ENCODE data around the gene MVP.
"Not testable (repeated sequence)": the region's sequence is repeated elsewhere in the genome, so short reads cannot be mapped to it uniquely, and the experiment has no call there.

The MVP gene

GRCh38 chr16:29820271-29820701 is at the start of gene MVP:
Gene MVP (plus strand): TSS chr16:29820462. CDS start chr16:29830550, 10,088 bp downstream.
- no peak for DNase-seq (ENCODE audit: low read depth in 1 of 2, low spot score in 1 of 2)

DNA sequence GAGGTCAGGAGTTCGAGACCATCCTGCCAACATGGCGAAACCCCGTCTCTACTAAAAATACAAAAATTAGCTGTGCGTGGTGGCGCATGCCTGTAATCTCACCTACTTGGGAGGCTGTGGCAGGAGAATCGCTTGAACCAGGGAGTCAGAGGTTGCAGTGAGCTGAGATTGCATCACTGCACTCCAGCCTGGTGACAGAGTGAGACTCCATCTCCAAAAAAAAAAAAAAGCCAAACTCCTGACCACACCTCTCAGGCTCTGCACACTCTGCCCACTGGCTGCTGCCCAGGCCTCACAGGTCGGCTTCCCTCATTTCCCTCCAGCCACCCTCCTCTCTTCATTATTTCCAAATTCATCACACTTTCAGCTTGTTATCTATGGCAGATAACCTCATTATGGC is 47.9 kb upstream of the MVP start:
- DNase-seq (ENCODE audit: low read depth in 1 of 2, low spot score in 1 of 2) = not testable (repeated sequence)

- DNase-seq (ENCODE audit: low read depth in 1 of 2, low spot score in 1 of 2) = no peak
Measured at GRCh38 chr16:29774730-29775129, 45.5 kb upstream of the MVP start.

GRCh38 chr16:29775742-29776408 is 44.4 kb upstream of the MVP start:
- DNase-seq (ENCODE audit: low read depth in 1 of 2, low spot score in 1 of 2) = no peak

DNA sequence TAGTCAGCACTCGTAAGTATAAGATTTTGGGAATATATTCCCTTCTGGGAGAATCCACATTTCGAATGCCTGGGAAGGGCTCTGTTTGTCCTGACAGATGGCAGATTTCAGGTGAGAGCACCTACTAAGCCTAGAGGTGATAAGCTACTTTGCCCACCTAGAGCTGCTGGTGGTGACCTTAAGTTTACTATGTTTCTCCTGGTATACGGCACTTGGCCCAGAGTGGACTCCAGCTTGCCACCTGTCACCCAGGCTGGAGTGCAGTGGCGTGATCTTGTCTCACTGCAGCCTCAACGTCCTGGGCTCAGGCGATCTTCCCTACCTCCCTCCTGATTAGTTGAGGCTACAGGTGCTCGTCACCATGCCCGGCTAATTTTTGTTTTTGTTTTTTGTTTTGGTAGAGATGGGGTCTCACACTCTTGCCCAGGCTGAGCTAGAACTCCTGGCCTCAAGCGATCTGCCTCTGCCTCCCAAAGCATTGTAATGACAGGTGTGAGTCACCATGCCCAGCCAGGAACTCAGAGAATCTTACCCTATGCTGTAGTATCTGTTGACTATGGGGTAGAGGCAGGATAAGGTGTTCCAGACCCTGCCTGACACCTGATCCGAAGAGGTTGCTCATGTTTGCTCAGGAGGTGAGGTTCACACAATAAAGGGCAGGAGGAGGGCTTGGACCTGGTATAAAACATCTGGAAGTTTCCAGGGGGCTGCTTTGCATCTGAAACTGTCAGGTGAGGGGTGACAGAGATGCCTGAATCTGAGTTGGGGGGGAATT is 42.5 kb upstream of the MVP start, which contains the start of gene ZG16:
Gene ZG16, plus strand, starts transcription at position 681 of the 775 bp plus-strand sequence. CDS start 1,011 bp downstream, outside the sequence.
- DNase-seq (ENCODE audit: low read depth in 1 of 2, low spot score in 1 of 2) = no peak

DNA sequence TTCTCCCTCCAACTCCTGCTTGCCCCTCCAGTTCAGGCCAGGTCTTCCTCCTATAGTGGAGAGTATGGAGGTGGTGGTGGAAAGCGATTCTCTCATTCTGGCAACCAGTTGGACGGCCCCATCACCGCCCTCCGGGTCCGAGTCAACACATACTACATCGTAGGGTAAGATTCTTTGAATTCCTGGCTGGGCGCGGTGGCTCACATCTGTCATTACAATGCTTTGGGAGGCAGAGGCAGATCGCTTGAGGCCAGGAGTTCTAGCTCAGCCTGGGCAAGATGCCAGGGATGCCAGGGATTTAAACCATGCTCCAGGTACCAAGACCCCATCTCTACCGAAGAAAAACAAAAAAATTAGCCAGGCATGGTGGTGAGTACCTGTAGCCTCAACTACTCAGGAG is 40.8 kb upstream of the MVP start:
- DNase-seq (ENCODE audit: low read depth in 1 of 2, low spot score in 1 of 2) = no peak

DNA sequence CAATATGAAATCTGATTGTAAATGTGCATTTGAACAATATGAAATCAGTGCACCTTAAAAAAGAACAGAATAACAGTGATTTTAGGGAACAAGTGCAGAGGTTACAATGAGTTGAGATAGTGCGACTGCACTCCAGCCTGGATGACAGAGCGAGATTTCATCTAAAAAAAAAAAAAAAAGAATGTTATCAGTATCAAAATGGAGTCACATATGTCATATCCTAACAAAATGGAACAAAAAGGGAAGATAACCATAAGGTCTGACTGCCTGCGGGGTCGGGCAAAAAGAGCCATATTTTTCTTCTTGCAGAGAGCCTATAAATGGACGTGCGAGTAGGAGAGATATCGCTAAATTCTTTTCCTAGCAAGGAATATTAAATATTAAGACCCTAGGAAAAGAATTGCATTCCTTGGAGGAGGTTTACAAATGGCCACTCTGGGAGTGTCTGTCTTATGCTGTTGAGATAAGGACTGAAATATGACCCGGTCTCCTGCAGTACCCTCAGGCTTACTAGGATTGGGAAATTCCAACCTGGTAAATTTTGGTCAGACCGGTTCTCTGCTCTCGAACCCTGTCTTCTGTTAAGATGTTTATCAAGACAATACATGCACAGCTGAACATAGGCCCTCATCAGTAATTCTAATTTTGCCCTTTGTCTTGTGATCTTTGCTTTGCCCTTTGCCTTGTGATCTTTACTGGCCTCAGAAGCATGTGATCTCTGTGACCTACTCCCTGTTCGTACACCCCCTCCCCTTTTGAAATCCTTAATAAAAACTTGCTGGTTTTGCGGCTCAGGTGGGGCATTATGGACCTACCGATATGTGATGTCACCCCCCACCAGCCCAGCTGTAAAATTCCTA is 36.9 kb upstream of the MVP start:
- not testable (repeated sequence) for DNase-seq (ENCODE audit: low read depth in 1 of 2, low spot score in 1 of 2)

GRCh38 chr16:29784157-29784556 is 36.1 kb upstream of the MVP start:
- peak in 1 of 2 donors; percentile 18 for DNase-seq (ENCODE audit: low read depth in 1 of 2, low spot score in 1 of 2)

GRCh38 chr16:29784901-29785500 is 35.3 kb upstream of the MVP start:
- DNase-seq (ENCODE audit: low read depth in 1 of 2, low spot score in 1 of 2) = peak; percentile 57 to 64

- DNase-seq (ENCODE audit: low read depth in 1 of 2, low spot score in 1 of 2) = not testable (repeated sequence)
Measured at GRCh38 chr16:29787155-29787554, 33.1 kb upstream of the MVP start.

GRCh38 chr16:29789775-29790182 is 30.5 kb upstream of the MVP start:
- no peak for DNase-seq (ENCODE audit: low read depth in 1 of 2, low spot score in 1 of 2)

DNA sequence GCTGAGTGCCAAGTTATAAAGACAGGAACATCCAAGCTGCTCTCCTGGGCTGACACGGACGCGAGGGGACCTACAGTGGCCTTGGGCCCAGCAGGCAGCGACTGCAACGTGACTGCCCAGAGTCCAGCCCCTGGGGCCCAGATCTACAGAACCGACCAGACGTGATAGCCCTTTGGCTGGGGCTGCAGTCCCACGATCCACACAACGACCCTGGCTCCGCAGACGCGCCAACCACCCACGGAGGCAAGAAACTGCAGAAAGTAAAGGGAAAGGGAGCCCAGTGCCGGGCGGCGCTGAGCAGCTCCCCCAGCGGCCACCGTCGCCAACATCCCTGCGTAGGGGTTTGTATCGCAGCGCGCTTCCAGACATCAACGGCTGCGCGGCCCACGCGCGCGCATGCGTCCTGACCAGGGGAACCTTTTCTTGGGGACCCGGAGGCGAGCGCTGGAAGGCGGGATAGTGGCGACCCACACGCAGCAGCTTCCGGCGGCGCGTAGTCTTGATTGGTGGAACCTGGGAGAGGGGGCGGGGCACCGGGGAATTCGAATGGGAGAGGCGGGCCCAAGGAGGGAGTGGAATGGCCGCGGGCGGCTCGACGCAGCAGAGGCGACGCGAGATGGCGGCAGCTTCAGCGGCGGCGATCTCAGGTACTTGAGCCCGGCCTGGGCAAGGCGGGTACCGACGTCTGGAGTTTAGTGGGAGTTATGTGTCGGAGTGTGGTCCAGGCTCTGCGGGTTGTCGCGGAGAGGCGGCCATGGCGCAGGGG is 29.9 kb upstream of the MVP start, which contains the start of gene KIF22:
Gene KIF22, plus strand, starts transcription at position 569 of the 766 bp plus-strand sequence. Its CDS starts 9 bp downstream, at position 578.
- peak; percentile 99 to 100 for DNase-seq (ENCODE audit: low read depth in 1 of 2, low spot score in 1 of 2)

DNA sequence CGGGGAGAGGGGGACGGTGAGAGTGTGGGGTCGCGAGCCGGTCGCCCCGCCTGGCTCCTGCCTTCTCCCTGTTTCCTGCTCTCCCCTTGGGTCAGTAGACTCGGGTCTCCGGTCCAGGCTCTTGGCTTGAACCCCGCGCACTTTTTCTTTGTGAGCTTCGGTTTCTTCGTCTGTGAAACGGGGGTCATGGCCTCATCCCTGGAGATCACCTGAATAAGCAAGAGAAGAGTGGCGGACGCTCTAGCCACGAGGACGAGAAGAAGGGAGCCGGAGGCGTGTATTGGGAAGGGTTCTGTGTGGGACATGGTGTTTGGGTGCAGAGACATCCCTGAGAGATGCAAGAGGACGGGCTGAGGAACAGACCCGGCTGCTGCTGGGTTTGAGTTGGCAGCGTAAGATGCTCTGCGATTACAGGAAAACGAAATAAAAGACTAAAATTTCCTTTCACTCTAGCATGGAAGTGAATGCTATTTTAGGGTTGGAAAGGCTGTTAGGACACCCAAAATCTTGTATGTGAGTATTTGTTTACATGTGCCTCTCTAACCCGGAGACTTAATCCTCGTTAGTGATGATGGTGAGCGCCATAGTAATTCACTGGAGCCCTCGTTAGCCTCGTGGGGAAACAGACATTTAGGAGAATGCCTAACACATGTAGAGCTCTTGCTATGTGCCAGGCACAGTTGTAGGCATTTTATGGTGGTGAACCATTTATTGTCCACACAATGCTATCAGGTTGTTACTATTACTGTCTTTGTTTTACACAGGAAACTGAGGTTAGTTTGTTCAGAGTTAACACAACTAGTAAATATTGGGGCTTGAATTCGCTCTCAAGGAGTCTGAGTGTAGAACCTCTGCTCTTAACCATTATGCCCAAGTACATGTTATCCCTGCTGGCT is 29.1 kb upstream of the MVP start:
- no peak for DNase-seq (ENCODE audit: low read depth in 1 of 2, low spot score in 1 of 2)

- DNase-seq (ENCODE audit: low read depth in 1 of 2, low spot score in 1 of 2) = no peak
Measured at GRCh38 chr16:29791845-29792807, 28.1 kb upstream of the MVP start.

DNA sequence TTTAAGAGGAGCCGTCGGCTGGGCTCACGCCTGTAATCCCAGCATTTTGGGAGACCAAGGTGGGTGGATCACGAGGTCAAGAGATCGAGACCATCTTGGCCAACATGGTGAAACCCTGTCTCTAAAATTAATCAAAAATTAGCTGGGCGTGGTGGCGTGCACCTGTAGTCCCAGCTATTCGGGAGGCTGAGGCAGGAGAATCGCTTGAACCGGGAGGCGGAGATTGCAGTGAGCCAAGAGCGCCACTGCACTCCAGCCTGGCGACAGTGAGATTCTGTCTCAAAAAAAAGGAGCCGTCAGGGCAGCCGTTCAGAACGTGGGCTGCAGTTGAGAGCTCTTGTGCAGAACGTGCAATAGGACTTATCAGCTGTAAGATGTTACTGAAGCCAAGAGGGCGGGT is 27.1 kb upstream of the MVP start:
- DNase-seq (ENCODE audit: low read depth in 1 of 2, low spot score in 1 of 2) = not testable (repeated sequence)

GRCh38 chr16:29794231-29794710 is 26.0 kb upstream of the MVP start:
- no peak for DNase-seq (ENCODE audit: low read depth in 1 of 2, low spot score in 1 of 2)

GRCh38 chr16:29802416-29802935 is 17.8 kb upstream of the MVP start:
- no peak for DNase-seq (ENCODE audit: low read depth in 1 of 2, low spot score in 1 of 2)

GRCh38 chr16:29804020-29804419 is 16.2 kb upstream of the MVP start:
- no peak for DNase-seq (ENCODE audit: low read depth in 1 of 2, low spot score in 1 of 2)
